Astrocyte (in vitro differentiated cells and primary cell): ENCODE results near the gene CERS6.

Experiments
- CTCF ChIP-seq: IDR thresholded peaks from 2 replicates; pipeline ENCODE4 v1.5.1; 2011; ENCODE audit warnings: low read depth, mild to moderate bottlenecking, inconsistent platforms, low read length, moderate library complexity; ENCODE audit not compliant: insufficient read depth
- EZH2 ChIP-seq: IDR thresholded peaks from 2 replicates; pipeline ENCODE4 v1.6.1; 2012; ENCODE audit warnings: mild to moderate bottlenecking, low read length, inconsistent platforms; ENCODE audit not compliant: insufficient read depth

DNA sequence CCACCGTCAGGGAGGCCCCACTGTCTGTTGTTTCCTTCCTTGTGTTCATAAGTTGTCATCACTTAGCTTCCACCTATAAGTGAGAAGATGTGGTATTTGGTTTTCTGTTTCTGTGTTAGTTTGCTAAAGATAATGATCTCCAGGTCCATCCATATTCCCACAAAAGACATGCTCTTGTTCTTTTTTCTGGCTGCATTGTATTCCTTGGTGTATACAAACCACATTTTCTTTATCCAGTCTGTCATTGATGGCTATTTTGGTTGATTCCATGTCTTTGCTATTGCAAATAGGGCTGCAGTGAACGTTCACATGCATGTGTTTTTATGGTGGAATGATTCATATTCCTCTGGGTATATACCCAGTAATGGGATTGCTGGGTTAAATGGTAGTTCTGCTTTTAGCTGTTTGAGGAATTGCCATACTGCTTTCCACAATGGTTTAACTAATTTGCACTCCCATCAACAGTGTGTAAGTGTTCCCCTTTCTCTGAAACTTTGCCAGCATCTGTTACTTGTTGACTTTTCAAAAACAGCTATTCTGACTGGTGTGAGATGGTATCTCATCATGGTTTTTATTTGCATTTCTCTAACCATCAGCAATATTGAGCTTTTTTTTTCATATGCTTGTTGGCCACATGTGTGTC, 189.7 kb downstream of the CERS6 start:
- TF ChIP-seq CTCF = no peak
- no peak for TF ChIP-seq EZH2
